ENCODE data around the gene HNRNPA3. TPM values are rescaled to one million over a fixed set of nuclear protein-coding genes. Genes with fewer than 3 reads are reported as not detected.

HNRNPA3 gene
- total RNA-seq, 1 donor from 2014 or later: 184 TPM

GRCh38 chr2:177229442-177230242, 17.0 kb downstream of the HNRNPA3 start:
- no peak overlapping the region for H3K4me2 ChIP-seq (ENCODE audit: low read length)
- peaks cover 19% of the 10 kb centered on the region for H3K79me2 ChIP-seq (ENCODE audit: insufficient read depth, low read length)
- H3K4me3 ChIP-seq (ENCODE audit: insufficient read depth, low read depth, low read length): no peak overlapping the region
- Mint-ChIP-seq H3K9me3 (ENCODE audit: unreplicated experiment) (no peaks in the 10 kb centered on the region), H3K27me3 (ENCODE audit: low read depth, unreplicated experiment) (no peaks in the 10 kb centered on the region), H3K4me1 (ENCODE audit: low read depth, unreplicated experiment) (peaks cover 11% of the 10 kb centered on the region), H3K36me3 (ENCODE audit: low read depth, unreplicated experiment) (peaks cover 19% of the 10 kb centered on the region), H3K4me3 (ENCODE audit: unreplicated experiment) (no peak overlapping the region), H3K27ac (ENCODE audit: unreplicated experiment) (peak overlapping the region; percentile 11)
- H3K36me3 ChIP-seq (ENCODE audit: insufficient read depth, low read length): peaks cover 45% of the 10 kb centered on the region
- H3K27me3 ChIP-seq (ENCODE audit: insufficient read depth, low read length): no peaks in the 10 kb centered on the region
- H3K9me3 ChIP-seq (ENCODE audit: insufficient read depth, low read depth, low read length): no peaks in the 10 kb centered on the region
- no peak overlapping the region for H3K9ac ChIP-seq (ENCODE audit: low read length)
- H3K27ac ChIP-seq (ENCODE audit: low read depth, low read length): no peak overlapping the region
- H4K20me1 ChIP-seq (ENCODE audit: insufficient read depth, low read length): peaks cover 13% of the 10 kb centered on the region
- H2AFZ ChIP-seq (ENCODE audit: low read depth, low read length): no peak overlapping the region
- TF ChIP-seq CTCF (IDR thresholded peaks at IDR 0.05; ENCODE audit: insufficient read depth, low read depth, low read length): no peak
- no peak for TF ChIP-seq EZH2 (IDR thresholded peaks at IDR 0.05; ENCODE audit: insufficient read depth, low read length)
- no peak for DNase-seq (ENCODE audit: low read depth)
- H3K4me1 ChIP-seq (ENCODE audit: insufficient read depth, low read length): no peaks in the 10 kb centered on the region
- FAIRE-seq: no peak

- no peak for DNase-seq (ENCODE audit: low read depth)
- Mint-ChIP-seq H3K4me3 (ENCODE audit: unreplicated experiment) (no peak overlapping the region), H3K27ac (ENCODE audit: unreplicated experiment) (peak overlapping the region; percentile 34), H3K4me1 (ENCODE audit: low read depth, unreplicated experiment) (peaks cover 12% of the 10 kb centered on the region), H3K27me3 (ENCODE audit: low read depth, unreplicated experiment) (no peaks in the 10 kb centered on the region), H3K36me3 (ENCODE audit: low read depth, unreplicated experiment) (peaks cover 19% of the 10 kb centered on the region), H3K9me3 (ENCODE audit: unreplicated experiment) (no peaks in the 10 kb centered on the region)
- H3K27me3 ChIP-seq (ENCODE audit: insufficient read depth, low read length): no peaks in the 10 kb centered on the region
- H3K9ac ChIP-seq (ENCODE audit: low read length): no peak overlapping the region
- H3K36me3 ChIP-seq (ENCODE audit: insufficient read depth, low read length): peaks cover 45% of the 10 kb centered on the region
- peaks cover 28% of the 10 kb centered on the region for H4K20me1 ChIP-seq (ENCODE audit: insufficient read depth, low read length)
- H3K27ac ChIP-seq (ENCODE audit: low read depth, low read length): no peak overlapping the region
- no peaks in the 10 kb centered on the region for H3K4me1 ChIP-seq (ENCODE audit: insufficient read depth, low read length)
- no peak for FAIRE-seq
- TF ChIP-seq CTCF (IDR thresholded peaks at IDR 0.05; ENCODE audit: insufficient read depth, low read depth, low read length): no peak
- TF ChIP-seq EZH2 (IDR thresholded peaks at IDR 0.05; ENCODE audit: insufficient read depth, low read length): no peak
- H3K9me3 ChIP-seq (ENCODE audit: insufficient read depth, low read depth, low read length): no peaks in the 10 kb centered on the region
- H3K4me3 ChIP-seq (ENCODE audit: insufficient read depth, low read depth, low read length): no peak overlapping the region
- H3K4me2 ChIP-seq (ENCODE audit: low read length): no peak overlapping the region
- H3K79me2 ChIP-seq (ENCODE audit: insufficient read depth, low read length): peaks cover 35% of the 10 kb centered on the region
- H2AFZ ChIP-seq (ENCODE audit: low read depth, low read length): no peak overlapping the region
Measured at GRCh38 chr2:177231270-177231669, 18.7 kb downstream of the HNRNPA3 start.

DNA sequence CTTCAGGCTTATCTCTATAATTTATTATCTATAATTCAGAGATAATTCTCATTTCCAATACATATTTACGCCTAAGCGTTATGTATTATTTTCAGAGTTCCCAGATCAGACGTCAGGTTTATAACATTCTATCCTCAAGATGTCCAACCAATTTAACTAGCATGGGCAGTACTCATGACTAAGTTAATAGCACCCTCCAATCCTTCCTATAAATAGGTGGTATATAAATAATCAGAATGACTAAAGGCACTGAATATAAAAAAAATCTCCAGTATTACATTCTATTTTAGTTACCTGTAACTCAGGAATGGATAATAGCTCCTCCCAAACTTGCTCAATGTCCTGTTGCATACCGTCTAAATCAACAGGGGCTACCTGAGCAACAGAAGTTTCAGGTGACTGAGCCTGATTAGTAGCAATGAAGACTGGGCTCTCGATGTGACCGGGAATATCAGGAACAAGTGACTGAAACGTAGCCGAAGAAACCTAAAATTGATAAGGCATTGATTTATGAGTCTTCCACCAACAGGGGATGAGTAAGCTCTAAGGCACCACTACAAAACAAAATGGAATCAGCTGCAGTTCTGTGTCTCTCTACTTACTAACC, 19.6 kb downstream of the HNRNPA3 start:
- no peak for DNase-seq (ENCODE audit: low read depth)
- H3K9me3 Mint-ChIP-seq (ENCODE audit: unreplicated experiment): no peaks in the 10 kb centered on the region

More for the DNA sequence above, 19.6 kb downstream of the HNRNPA3 start:
- peaks cover 17% of the 10 kb centered on the region for H3K4me1 Mint-ChIP-seq (ENCODE audit: low read depth, unreplicated experiment)
- Histone ChIP-seq H4K20me1 (ENCODE audit: insufficient read depth, low read length) (peaks cover 37% of the 10 kb centered on the region), H3K4me2 (ENCODE audit: low read length) (no peak overlapping the region), H3K4me3 (ENCODE audit: insufficient read depth, low read depth, low read length) (no peak overlapping the region), H3K9ac (ENCODE audit: low read length) (no peak overlapping the region), H2AFZ (ENCODE audit: low read depth, low read length) (no peak overlapping the region), H3K36me3 (ENCODE audit: insufficient read depth, low read length) (peaks cover 45% of the 10 kb centered on the region), H3K27me3 (ENCODE audit: insufficient read depth, low read length) (no peaks in the 10 kb centered on the region), H3K4me1 (ENCODE audit: insufficient read depth, low read length) (peaks cover 3% of the 10 kb centered on the region), H3K9me3 (ENCODE audit: insufficient read depth, low read depth, low read length) (no peaks in the 10 kb centered on the region), H3K27ac (ENCODE audit: low read depth, low read length) (no peak overlapping the region), H3K79me2 (ENCODE audit: insufficient read depth, low read length) (peaks cover 44% of the 10 kb centered on the region)
- H3K4me3 Mint-ChIP-seq (ENCODE audit: unreplicated experiment): no peak overlapping the region
- peaks cover 19% of the 10 kb centered on the region for H3K36me3 Mint-ChIP-seq (ENCODE audit: low read depth, unreplicated experiment)
- peak overlapping the region; percentile 50 for H3K27ac Mint-ChIP-seq (ENCODE audit: unreplicated experiment)
- no peak for FAIRE-seq
- TF ChIP-seq EZH2 (IDR thresholded peaks at IDR 0.05; ENCODE audit: insufficient read depth, low read length): no peak
- TF ChIP-seq CTCF (IDR thresholded peaks at IDR 0.05; ENCODE audit: insufficient read depth, low read depth, low read length): no peak
- H3K27me3 Mint-ChIP-seq (ENCODE audit: low read depth, unreplicated experiment): no peaks in the 10 kb centered on the region
